Liver (tissue), 9 donors: ENCODE results near the gene TBC1D5. TPM values are rescaled to one million over a fixed set of nuclear protein-coding genes. Genes with fewer than 3 reads are reported as not detected.

ENCODE experiments used
- DNase-seq: peaks from one replicate; pipeline ENCODE4 v3.0.0-alpha.2; 2017; ENCODE audit warnings: low spot score
- H3K27ac ChIP-seq, 2 donors: one replicate each; pipeline ENCODE4 v1.7.0; 2013; ENCODE audit warnings: inconsistent platforms in 2 of 2, low read length in 2 of 2, control low read depth in 1 of 2, low read depth in 1 of 2, mild to moderate bottlenecking in 1 of 2
- H3K27me3 ChIP-seq, 4 donors: one replicate each; pipeline versions ENCODE4 v1.6.1 to v1.7.0; 2013; ENCODE audit warnings: low read length in 3 of 4, inconsistent platforms in 1 of 4, mild to moderate bottlenecking in 1 of 4, moderate library complexity in 1 of 4; ENCODE audit not compliant: control insufficient read depth in 4 of 4, insufficient read depth in 4 of 4
- H3K36me3 ChIP-seq, 4 donors: one replicate each; pipeline versions ENCODE4 v1.6.1 to v1.7.0; 2013; ENCODE audit warnings: low read length in 3 of 4, mild to moderate bottlenecking in 3 of 4, low read depth in 1 of 4, moderate library complexity in 1 of 4; ENCODE audit not compliant: control insufficient read depth in 4 of 4, insufficient read depth in 3 of 4
- H3K4me1 ChIP-seq, 4 donors: one replicate each; pipeline versions ENCODE4 v1.6.1 to v1.7.0; 2013; ENCODE audit warnings: low read length in 3 of 4, mild to moderate bottlenecking in 3 of 4, moderate library complexity in 1 of 4; ENCODE audit not compliant: control insufficient read depth in 4 of 4, insufficient read depth in 4 of 4
- H3K4me3 ChIP-seq, 3 donors: one replicate each; pipeline versions ENCODE4 v1.6.1 to v1.7.0; 2013; ENCODE audit warnings: low read length in 3 of 3, control low read depth in 1 of 3, low read depth in 1 of 3, mild to moderate bottlenecking in 1 of 3
- H3K9ac ChIP-seq, 2 donors: one replicate each; pipeline ENCODE4 v1.7.0; 2013; ENCODE audit warnings: low read length in 2 of 2, mild to moderate bottlenecking in 2 of 2, moderate library complexity in 2 of 2, control low read depth in 1 of 2, low read depth in 1 of 2
- H3K9me3 ChIP-seq, 4 donors: one replicate each; pipeline versions ENCODE4 v1.6.1 to v1.7.0; 2013; ENCODE audit warnings: low read length in 3 of 4; ENCODE audit not compliant: control insufficient read depth in 4 of 4
- CTCF ChIP-seq: fragments of 150-350 bp; IDR thresholded peaks from 2 replicates; pipeline ENCODE4 v1.5.1; 2017; ENCODE audit warnings: improper control_type of control experiment, low read depth, low read length; ENCODE audit not compliant: missing input control
- EGR1 ChIP-seq, 2 donors: IDR thresholded peaks; 2 replicates each; pipeline ENCODE4 v1.6.1; 2016 to 2018; ENCODE audit warnings: antibody characterized with exemption in 2 of 2, low read depth in 2 of 2
- FOXA1 ChIP-seq: IDR thresholded peaks from 2 replicates; pipeline ENCODE4 v1.6.1; 2016; ENCODE audit warnings: antibody characterized with exemption
- FOXA2 ChIP-seq: IDR thresholded peaks from 2 replicates; pipeline ENCODE4 v1.6.1; 2016; ENCODE audit warnings: antibody characterized with exemption
- GABPA ChIP-seq, 2 donors: IDR thresholded peaks in 1 of 2; conservative IDR thresholded peaks in 1 of 2; 2 replicates each; pipeline ENCODE4 v1.6.1; 2016; ENCODE audit warnings: antibody characterized with exemption in 2 of 2, mild to moderate bottlenecking in 1 of 2, moderate library complexity in 1 of 2
- HNF4A ChIP-seq, 2 donors: conservative IDR thresholded peaks; 2 replicates each; pipeline ENCODE4 v1.6.1; 2016; ENCODE audit warnings: antibody characterized with exemption in 2 of 2, mild to moderate bottlenecking in 2 of 2
- HNF4G ChIP-seq: IDR thresholded peaks from 2 replicates; pipeline ENCODE4 v1.6.1; 2016; ENCODE audit warnings: antibody characterized with exemption
- JUND ChIP-seq, 2 donors: IDR thresholded peaks; 2 replicates each; pipeline ENCODE4 v1.6.1; 2016; ENCODE audit warnings: antibody characterized with exemption in 2 of 2
- MAX ChIP-seq: IDR thresholded peaks from 2 replicates; pipeline ENCODE4 v1.6.1; 2016; ENCODE audit warnings: antibody characterized with exemption
- NR2F2 ChIP-seq: IDR thresholded peaks from 2 replicates; pipeline ENCODE4 v1.6.1; 2016; ENCODE audit warnings: antibody characterized with exemption
- RAD21 ChIP-seq, 2 donors: IDR thresholded peaks; 2 replicates each; pipeline ENCODE4 v1.6.1; 2016; ENCODE audit warnings: antibody characterized with exemption in 2 of 2, mild to moderate bottlenecking in 2 of 2
- TAF1 ChIP-seq: conservative IDR thresholded peaks from 2 replicates; pipeline ENCODE4 v1.6.1; 2016; ENCODE audit warnings: antibody characterized with exemption, mild to moderate bottlenecking
- YY1 ChIP-seq: IDR thresholded peaks from 2 replicates; pipeline ENCODE4 v1.6.1; 2016; ENCODE audit warnings: antibody characterized with exemption, mild to moderate bottlenecking
- ZBTB33 ChIP-seq: IDR thresholded peaks from 2 replicates; pipeline ENCODE4 v1.6.1; 2016; ENCODE audit warnings: antibody characterized with exemption
- WGBS: extraction: QIAGEN DNeasy Blood & Tissue Kit; methylation state at CpG from one replicate; pipeline ENCODE4 v1.1.7; 2013; 5-methylcytosine and 5-hydroxymethylcytosine counted together
- polyA plus RNA-seq, 2 donors: library from polyadenylated mRNA; stranded (reverse) in 1 of 2; unstranded in 1 of 2; fragments of 200-250 nt in 1 of 2; fragments of >200 nt in 1 of 2; fragmentation: Nextera tagmentation in 1 of 2; extraction: Ambion mirVana in 1 of 2; gene quantifications; one replicate each; pipeline versions ENCODE4 v1.2.1 to v1.2.3, GENCODE V29; 2013 to 2015
- total RNA-seq, 2 donors: library from RNA; depleted of rRNA; stranded (reverse); fragments of >200 nt; gene quantifications; one replicate each; pipeline ENCODE4 v1.2.3, GENCODE V29; 2014
- TF ChIP-seq, protein P1 (sequence below): IDR thresholded peaks from 2 replicates; pipeline ENCODE4 v1.6.1; 2016; ENCODE audit warnings: antibody characterized with exemption
- TF ChIP-seq, protein P2 (sequence below): IDR thresholded peaks from 2 replicates; pipeline ENCODE4 v1.6.1; 2016; ENCODE audit warnings: antibody characterized with exemption, mild to moderate bottlenecking
- donor health status: healthy.
- donor health status: healthy.
- donor health status: healthy.
- donor health status: healthy.
- donor health status: healthy.

The TBC1D5 gene
- total and polyA plus RNA-seq, 4 donors: 9.1 to 45.6 (median 25.6) TPM

DNA sequence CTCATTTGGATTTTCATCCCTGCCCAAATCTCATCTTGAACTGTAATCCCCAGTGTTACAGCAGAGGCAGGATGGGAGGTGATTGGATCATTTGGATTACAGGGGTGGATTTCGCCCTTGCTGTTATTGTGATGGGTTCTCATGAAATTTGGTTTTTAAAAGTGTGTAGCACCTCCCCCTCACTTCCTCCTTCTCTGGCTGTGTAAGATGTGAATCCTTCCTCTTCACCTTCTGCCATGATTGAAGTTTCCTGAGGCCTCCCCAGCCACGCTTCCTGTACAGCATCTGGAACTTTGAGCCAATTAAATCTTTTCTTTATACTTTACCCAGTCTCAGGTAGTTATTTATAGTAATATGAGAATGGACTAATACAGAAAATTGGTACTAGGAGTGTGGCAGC, 540.9 kb downstream of the TBC1D5 start:
- H3K4me3 ChIP-seq: no peak overlapping the region
- TF ChIP-seq FOXA1: no peak
- TF ChIP-seq NR2F2: no peak
- TF ChIP-seq FOXA2: no peak
- TF ChIP-seq YY1: no peak
- TF ChIP-seq, protein P1, sequence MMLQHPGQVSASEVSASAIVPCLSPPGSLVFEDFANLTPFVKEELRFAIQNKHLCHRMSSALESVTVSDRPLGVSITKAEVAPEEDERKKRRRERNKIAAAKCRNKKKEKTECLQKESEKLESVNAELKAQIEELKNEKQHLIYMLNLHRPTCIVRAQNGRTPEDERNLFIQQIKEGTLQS: no peak
- TF ChIP-seq MAX: no peak
- no peak for TF ChIP-seq TAF1
- TF ChIP-seq RAD21 (IDR thresholded peaks at IDR 0.05): no peak
- TF ChIP-seq, protein P2, sequence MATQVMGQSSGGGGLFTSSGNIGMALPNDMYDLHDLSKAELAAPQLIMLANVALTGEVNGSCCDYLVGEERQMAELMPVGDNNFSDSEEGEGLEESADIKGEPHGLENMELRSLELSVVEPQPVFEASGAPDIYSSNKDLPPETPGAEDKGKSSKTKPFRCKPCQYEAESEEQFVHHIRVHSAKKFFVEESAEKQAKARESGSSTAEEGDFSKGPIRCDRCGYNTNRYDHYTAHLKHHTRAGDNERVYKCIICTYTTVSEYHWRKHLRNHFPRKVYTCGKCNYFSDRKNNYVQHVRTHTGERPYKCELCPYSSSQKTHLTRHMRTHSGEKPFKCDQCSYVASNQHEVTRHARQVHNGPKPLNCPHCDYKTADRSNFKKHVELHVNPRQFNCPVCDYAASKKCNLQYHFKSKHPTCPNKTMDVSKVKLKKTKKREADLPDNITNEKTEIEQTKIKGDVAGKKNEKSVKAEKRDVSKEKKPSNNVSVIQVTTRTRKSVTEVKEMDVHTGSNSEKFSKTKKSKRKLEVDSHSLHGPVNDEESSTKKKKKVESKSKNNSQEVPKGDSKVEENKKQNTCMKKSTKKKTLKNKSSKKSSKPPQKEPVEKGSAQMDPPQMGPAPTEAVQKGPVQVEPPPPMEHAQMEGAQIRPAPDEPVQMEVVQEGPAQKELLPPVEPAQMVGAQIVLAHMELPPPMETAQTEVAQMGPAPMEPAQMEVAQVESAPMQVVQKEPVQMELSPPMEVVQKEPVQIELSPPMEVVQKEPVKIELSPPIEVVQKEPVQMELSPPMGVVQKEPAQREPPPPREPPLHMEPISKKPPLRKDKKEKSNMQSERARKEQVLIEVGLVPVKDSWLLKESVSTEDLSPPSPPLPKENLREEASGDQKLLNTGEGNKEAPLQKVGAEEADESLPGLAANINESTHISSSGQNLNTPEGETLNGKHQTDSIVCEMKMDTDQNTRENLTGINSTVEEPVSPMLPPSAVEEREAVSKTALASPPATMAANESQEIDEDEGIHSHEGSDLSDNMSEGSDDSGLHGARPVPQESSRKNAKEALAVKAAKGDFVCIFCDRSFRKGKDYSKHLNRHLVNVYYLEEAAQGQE: no peak
- no peak for TF ChIP-seq HNF4G
- no peak for TF ChIP-seq ZBTB33
- no peak for TF ChIP-seq GABPA (IDR thresholded peaks at IDR 0.05 in 1 of 2, conservative IDR thresholded peaks at IDR 0.05 in 1 of 2)
- TF ChIP-seq CTCF: no peak
- no peak for TF ChIP-seq HNF4A (conservative IDR thresholded peaks at IDR 0.05)
- TF ChIP-seq JUND (IDR thresholded peaks at IDR 0.05): no peak
- no peak for TF ChIP-seq EGR1 (IDR thresholded peaks at IDR 0.05; ENCODE audit: low read depth in 2 of 2)
- H3K27ac ChIP-seq: no peak overlapping the region
- no peak overlapping the region for H3K9ac ChIP-seq
- peaks cover 0 to 4% (median 1%) of the 10 kb centered on the region in 4 donors for H3K9me3 ChIP-seq
- H3K27me3 ChIP-seq: no peaks in the 10 kb centered on the region
- 98% methylated on average over 2 of the region's 2 CpGs for WGBS
- H3K36me3 ChIP-seq: peaks cover 0 to 3% (median 1%) of the 10 kb centered on the region in 4 donors
- no peak for DNase-seq
- H3K4me1 ChIP-seq: peaks cover 0 to 1% (median 0%) of the 10 kb centered on the region in 4 donors
